HepG2 (cell line): ENCODE results near the gene EHBP1. TPM values are rescaled to one million over a fixed set of nuclear protein-coding genes. Genes with fewer than 3 reads are reported as not detected.
A peak's percentile ranks its signal among the peaks of the same experiment; 100 is the strongest.

ENCODE experiments used
- ATAC-seq: fragments of 200-7000 bp; cut with Tn5 transposase; 3 replicates; pipeline ENCODE4 v1.9.1; 2020; ENCODE audit warnings: mild to moderate bottlenecking, moderate library complexity
- BruUV-seq: library from RNA; stranded (reverse); fragments of 400-500 nt; replicated peaks from 2 replicates; lab custom pipeline; 2021; lab: Mats Ljungman, UMichigan
- CTCF ChIA-PET: fragments of 300-600 bp; formaldehyde crosslinking; extraction: SDS; loops from one replicate; lab custom pipeline; 2021; ENCODE audit warnings: low total read pairs, inconsistent platforms, low intra/inter-chr PET ratio; lab: Yijun Ruan, JAX
- POLR2A ChIA-PET: fragments of 350-600 bp; sonication (Branson Sonifier 250); formaldehyde crosslinking; loops from one replicate; lab custom pipeline; 2020; ENCODE audit warnings: antibody characterized with exemption, inconsistent platforms; lab: Yijun Ruan, JAX
- DNase-seq: peaks from one replicate; pipeline ENCODE4 v3.0.0-alpha.2; 2015; ENCODE audit warnings: low spot score
- FAIRE-seq: peaks from 3 replicates; lab custom pipeline; 2011; peaks lifted over from hg19 to GRCh38; lab: Jason Lieb, UNC
- H2AFZ ChIP-seq: one replicate; pipeline ENCODE4 v1.6.1; 2011; ENCODE audit warnings: low read length, inconsistent platforms
- H3K27ac ChIP-seq: fragments of 300-600 bp; 3 replicates; pipeline ENCODE4 v1.8.0; 2011; ENCODE audit warnings: mixed run types, mild to moderate bottlenecking, mixed read lengths, low read length, inconsistent platforms; ENCODE audit not compliant: insufficient read depth; ENCODE audit errors: extremely low read length
- H3K27me3 ChIP-seq, 2 experiments: fragments of 200-600 bp in 1 of 2; 2 replicates in 1 of 2; 3 replicates in 1 of 2; pipeline versions ENCODE4 v1.6.0 to v1.8.0; 2011; ENCODE audit warnings: low read length in 2 of 2, mild to moderate bottlenecking in 2 of 2, moderate library complexity in 2 of 2, inconsistent platforms in 1 of 2; ENCODE audit not compliant: insufficient read depth in 2 of 2, control insufficient read depth in 1 of 2
- H3K36me3 ChIP-seq, 2 experiments: fragments of 200-600 bp in 1 of 2; replicated peaks in 1 of 2; 2 replicates in 1 of 2; 3 replicates in 1 of 2; pipeline versions ENCODE4 v1.5.1 to v1.8.0; 2011; ENCODE audit warnings: low read length in 2 of 2, inconsistent platforms in 1 of 2; ENCODE audit not compliant: insufficient read depth in 2 of 2, control insufficient read depth in 1 of 2
- H3K4me1 ChIP-seq: 2 replicates; pipeline ENCODE4 v1.5.1; 2012; ENCODE audit warnings: low read length, inconsistent platforms; ENCODE audit not compliant: insufficient read depth
- H3K4me2 ChIP-seq: 2 replicates; pipeline ENCODE4 v1.6.0; 2011; ENCODE audit warnings: low read depth, low read length, inconsistent platforms
- H3K4me3 ChIP-seq, 3 experiments: fragments of 200-600 bp in 1 of 3; sonication (generic), shearing (Covaris generic) in 1 of 3; replicated peaks in 1 of 3; 2 replicates each; pipeline ENCODE4 v1.5.1; 2011 to 2016; ENCODE audit warnings: low read length in 3 of 3, inconsistent platforms in 2 of 3, low read depth in 2 of 3, mild to moderate bottlenecking in 2 of 3, control low read depth in 1 of 3, mixed read lengths in 1 of 3; ENCODE audit not compliant: insufficient read depth in 1 of 3
- H3K79me2 ChIP-seq: one replicate; pipeline ENCODE4 v1.6.1; 2011; ENCODE audit warnings: low read length, inconsistent platforms; ENCODE audit not compliant: insufficient read depth
- H3K9ac ChIP-seq: 2 replicates; pipeline ENCODE4 v1.6.0; 2011; ENCODE audit warnings: mild to moderate bottlenecking, low read depth, low read length, inconsistent platforms; ENCODE audit not compliant: insufficient read depth
- H3K9me3 ChIP-seq: 2 replicates; pipeline ENCODE4 v1.5.1; 2012; ENCODE audit warnings: mild to moderate bottlenecking, low read length
- H4K20me1 ChIP-seq: 2 replicates; pipeline ENCODE4 v1.6.0; 2011; ENCODE audit warnings: inconsistent platforms, mild to moderate bottlenecking, low read length, moderate library complexity; ENCODE audit not compliant: insufficient read depth
- CHD2 ChIP-seq: IDR thresholded peaks from 2 replicates; pipeline ENCODE4 v1.6.1; 2011; ENCODE audit warnings: low read depth, low read length, improper control_type of control experiment
- FOXO4 ChIP-seq: sonication (generic); formaldehyde crosslinking; conservative IDR thresholded peaks from 2 replicates; pipeline ENCODE4 v1.8.1; 2023; ENCODE audit warnings: missing genetic modification reagents
- MTA3 ChIP-seq: sonication (generic); formaldehyde crosslinking; IDR thresholded peaks from 2 replicates; pipeline ENCODE4 v1.4.0; 2020; ENCODE audit warnings: missing genetic modification reagents
- RBM22 ChIP-seq: fragments of 200-400 bp; formaldehyde crosslinking; optimal IDR thresholded peaks from 2 replicates; pipeline ENCODE3; 2017; ENCODE audit warnings: mild to moderate bottlenecking, low read length, moderate library complexity
- STAT6 ChIP-seq: sonication (generic); formaldehyde crosslinking; IDR thresholded peaks from 2 replicates; pipeline ENCODE4 v1.4.0; 2020; ENCODE audit warnings: missing genetic modification reagents, mild to moderate bottlenecking, borderline replicate concordance
- TRIM24 ChIP-seq: sonication (generic); formaldehyde crosslinking; IDR thresholded peaks from 2 replicates; pipeline ENCODE4 v1.8.0; 2022; ENCODE audit warnings: mild to moderate bottlenecking, missing genetic modification reagents
- ZC3H4 ChIP-seq: sonication (generic); formaldehyde crosslinking; IDR thresholded peaks from 2 replicates; pipeline ENCODE4 v1.4.0; 2020; ENCODE audit warnings: missing genetic modification reagents, borderline replicate concordance
- ZNF160 ChIP-seq: sonication (generic); formaldehyde crosslinking; IDR thresholded peaks from 2 replicates; pipeline ENCODE4 v1.8.0; 2022; ENCODE audit warnings: mild to moderate bottlenecking, inconsistent platforms, missing genetic modification reagents
- WGBS: methylation state at CpG from one replicate; pipeline ENCODE4 v1.1.6; 2017; ENCODE audit warnings: low lambda C conversion rate; 5-methylcytosine and 5-hydroxymethylcytosine counted together
- in situ Hi-C: cut with HindIII; loops from 2 replicates; pipeline ENCODE4 v1.10.0; 2017; ENCODE audit warnings: low pct_unique_long_range_greater_than_20kb; ENCODE audit not compliant: extremely low pct_ligation_motif_present
- intact Hi-C: fragments of 100-400 bp; cut with micrococcal nuclease; formaldehyde crosslinking; loops from one replicate; pipeline ENCODE4 v1.10.0; 2022; ENCODE audit not compliant: unreplicated experiment
- polyA plus RNA-seq, 8 experiments: library from polyadenylated mRNA; depleted of rRNA in 3 of 8; stranded (reverse) in 7 of 8; unstranded in 1 of 8; fragments of >200 nt; fragmentation: Illumina TruSeq in 4 of 8; extraction: Trizol in 4 of 8; gene quantifications; 2 replicates each; pipeline versions ENCODE4 v1.2.1 to v1.2.3, GENCODE V29; 2011 to 2016; ENCODE audit warnings: low read depth in 4 of 8, missing spikeins in 1 of 8, mixed read lengths in 1 of 8; ENCODE audit not compliant: insufficient read depth in 1 of 8
- total RNA-seq, 5 experiments: library from RNA; depleted of rRNA; stranded (reverse); fragments of >200 nt; fragmentation: Illumina TruSeq; extraction: Trizol; gene quantifications; 2 replicates each; pipeline ENCODE4 v1.2.3, GENCODE V29; 2016; ENCODE audit warnings: low read depth in 1 of 5

The EHBP1 gene
- total and polyA plus RNA-seq, 2 of the 13 experiments (the other 11 are each of a cell fraction or from before 2014, with no cell fraction given), result 93.5 to 146 TPM

GRCh38 chr2:62783679-62784078 lies 78.2 kb downstream of the EHBP1 start:
- Histone ChIP-seq H3K36me3 (peaks cover 22 to 63% of the 10 kb centered on the region in 2 experiments), H2AFZ (no peak overlapping the region), H3K4me3 (no peak overlapping the region), H3K4me1 (peaks cover 31% of the 10 kb centered on the region), H3K27me3 (no peaks in the 10 kb centered on the region)
- DNase-seq, result no peak
- POLR2A ChIA-PET, result no interaction called here
- in situ Hi-C loops, result no loop called here
- CTCF ChIA-PET, result no interaction called here
- no TSS peak for BruUV-seq
- TF ChIP-seq ZNF160, result no peak
- peak; percentile 32 for TF ChIP-seq RBM22
- no peak for TF ChIP-seq ZC3H4
- TF ChIP-seq CHD2, result no peak
- TF ChIP-seq TRIM24 (CRISPR knock-in tag), result no peak
- 0 out of 2 replicates have a peak, but pooled peaks have one; percentile 65 for TF ChIP-seq FOXO4 (CRISPR knock-in tag)
- no peak for TF ChIP-seq MTA3 (CRISPR knock-in tag)
- TF ChIP-seq, all 625 proteins: peak for 2
- no peak overlapping the region for H3K9ac ChIP-seq
- peaks cover 36% of the 10 kb centered on the region for H4K20me1 ChIP-seq
- H3K4me2 ChIP-seq, result no peak overlapping the region
- peaks cover 87% of the 10 kb centered on the region for H3K79me2 ChIP-seq
- H3K27ac ChIP-seq, result no peak overlapping the region
- peaks cover 24% of the 10 kb centered on the region for H3K9me3 ChIP-seq
- intact Hi-C loops, result loop anchor here (10.0 kb wide), 1 partner anchor 521 kb away; no protein-coding TSS in a partner anchor
- FAIRE-seq (no peak), ATAC-seq (no peak)

- peaks cover 38% of the 10 kb centered on the region for H3K4me1 ChIP-seq
- POLR2A ChIA-PET, result no interaction called here
- 62% methylated on average over 2 of the region's 2 CpGs for WGBS
Observed at GRCh38 chr2:62784341-62784740, 78.8 kb downstream of the EHBP1 start.

More at GRCh38 chr2:62784341-62784740, 78.8 kb downstream of the EHBP1 start:
- Histone ChIP-seq H3K36me3 (peaks cover 19 to 58% of the 10 kb centered on the region in 2 experiments), H3K27me3 (no peaks in the 10 kb centered on the region), H3K9ac (no peak overlapping the region), H3K9me3 (peaks cover 24% of the 10 kb centered on the region), H4K20me1 (peaks cover 42% of the 10 kb centered on the region), H3K27ac (no peak overlapping the region), H3K4me3 (no peak overlapping the region), H3K79me2 (peaks cover 88% of the 10 kb centered on the region), H2AFZ (no peak overlapping the region)
- in situ Hi-C loops, result no loop called here
- ATAC-seq, result no peak
- peak; percentile 97 for TF ChIP-seq RBM22
- TF ChIP-seq STAT6 (CRISPR knock-in tag), result no peak
- TF ChIP-seq, all 625 proteins: peak for 1
- intact Hi-C loops, result loop anchor here (10.0 kb wide), 1 partner anchor 520 kb away; no protein-coding TSS in a partner anchor
- no peak for FAIRE-seq
- CTCF ChIA-PET, result no interaction called here
- no peak overlapping the region for H3K4me2 ChIP-seq
- no TSS peak for BruUV-seq
- DNase-seq, result no peak
